SH-SY5Y (cell line): ENCODE measurements around the gene EPHB4.

Experiments
- GATA2 ChIP-seq: IDR thresholded peaks from 2 replicates; pipeline ENCODE4 v1.6.1; 2011; ENCODE audit warnings: mild to moderate bottlenecking, low read depth, low read length
- GATA3 ChIP-seq: IDR thresholded peaks from 2 replicates; pipeline ENCODE4 v1.6.1; 2011; ENCODE audit warnings: low read depth, mild to moderate bottlenecking, low read length, moderate library complexity

Gene EPHB4

DNA sequence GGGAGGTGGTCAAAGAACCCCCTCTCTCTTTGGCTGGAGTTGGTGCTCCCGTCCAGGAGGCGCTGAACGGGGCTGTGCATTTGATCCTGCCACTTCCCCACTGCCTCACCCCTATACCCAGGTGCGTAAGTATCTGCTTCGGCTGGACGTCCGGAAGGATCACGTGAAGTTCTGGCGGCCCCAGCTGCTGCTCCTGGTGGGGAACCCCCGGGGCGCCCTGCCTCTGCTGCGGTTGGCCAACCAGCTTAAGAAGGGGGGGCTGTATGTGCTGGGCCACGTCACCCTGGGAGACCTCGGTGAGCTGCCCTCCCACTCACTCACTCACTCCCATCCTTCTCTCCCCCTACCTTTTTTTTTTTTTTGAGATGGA lies 34.3 kb upstream of the EPHB4 start:
- TF ChIP-seq GATA2 (no peak), GATA3 (no peak)

DNA sequence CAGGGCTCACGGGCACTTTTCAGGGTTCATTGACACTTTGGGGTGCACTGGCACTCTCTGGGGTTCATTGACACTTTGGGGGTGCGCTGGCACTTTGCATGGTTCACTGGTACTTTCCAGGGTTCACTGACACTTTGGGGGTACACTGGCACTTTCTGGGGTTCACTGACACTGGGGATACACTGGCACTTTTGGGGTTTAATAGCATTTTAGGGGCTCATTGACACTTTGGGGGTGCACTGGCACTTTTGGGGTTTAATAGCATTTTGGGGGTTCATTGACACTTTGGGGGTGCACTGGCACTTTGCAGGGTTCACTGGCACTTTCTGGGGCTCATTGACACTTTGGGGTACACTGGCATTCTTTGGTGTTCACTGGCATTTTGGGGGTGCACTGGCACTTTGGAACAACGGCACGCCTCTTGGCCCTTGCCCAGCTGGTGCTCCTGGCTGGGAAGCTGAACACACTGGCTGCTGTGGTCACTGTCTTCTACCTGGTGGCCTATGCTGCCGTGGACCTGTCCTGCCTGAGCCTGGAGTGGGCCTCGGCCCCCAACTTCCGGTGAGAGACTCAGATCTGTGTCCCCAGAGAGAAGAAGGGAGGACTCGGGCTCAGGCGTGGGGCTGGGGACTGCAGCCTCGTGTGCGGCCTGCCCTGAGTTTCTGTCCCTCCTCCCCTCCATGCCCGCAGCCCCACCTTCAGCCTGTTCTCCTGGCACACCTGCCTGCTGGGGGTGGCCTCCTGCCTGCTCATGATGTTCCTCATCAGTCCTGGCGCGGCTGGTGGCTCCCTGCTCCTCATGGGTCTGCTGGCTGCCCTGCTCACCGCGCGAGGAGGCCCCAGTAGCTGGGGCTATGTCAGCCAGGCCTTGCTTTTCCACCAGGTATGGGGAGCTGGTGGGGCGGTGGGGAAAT lies 33.6 kb upstream of the EPHB4 start:
- TF ChIP-seq GATA3 (no peak), GATA2 (no peak)

DNA sequence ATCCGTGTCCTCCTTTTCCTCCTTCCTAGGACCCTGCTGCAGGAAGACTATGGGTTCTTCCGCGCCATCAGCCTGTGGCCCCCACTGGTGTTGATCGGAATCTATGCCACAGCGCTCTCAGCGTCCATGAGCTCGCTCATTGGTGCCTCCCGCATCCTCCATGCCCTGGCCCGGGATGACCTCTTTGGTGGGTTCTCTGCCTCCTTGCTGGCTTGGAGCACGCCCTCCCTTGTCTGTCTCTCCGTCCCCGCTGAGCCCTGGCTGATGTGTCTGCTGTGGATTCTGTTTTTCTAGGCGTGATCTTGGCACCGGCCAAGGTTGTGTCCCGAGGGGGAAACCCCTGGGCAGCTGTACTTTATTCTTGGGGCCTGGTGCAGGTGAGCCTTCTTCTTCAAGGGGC lies 32.5 kb upstream of the EPHB4 start:
- TF ChIP-seq GATA3, result no peak
- no peak for TF ChIP-seq GATA2

DNA sequence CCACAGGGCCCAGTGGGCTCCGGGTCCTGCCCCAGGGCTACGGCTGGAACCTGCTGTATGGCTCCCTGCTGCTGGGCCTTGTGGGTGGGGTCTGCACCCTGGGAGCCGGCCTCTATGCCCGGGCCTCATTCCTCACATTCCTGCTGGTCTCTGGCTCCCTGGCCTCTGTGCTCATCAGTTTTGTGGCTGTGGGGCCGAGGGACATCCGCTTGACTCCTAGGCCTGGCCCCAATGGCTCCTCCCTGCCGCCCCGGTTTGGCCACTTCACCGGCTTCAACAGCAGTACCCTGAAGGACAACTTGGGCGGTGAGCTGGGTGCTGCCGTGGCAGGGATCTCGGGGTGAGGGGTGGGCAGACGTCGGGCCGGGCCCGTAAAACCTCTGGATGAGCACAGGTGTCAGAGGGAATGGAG lies 29.6 kb upstream of the EPHB4 start:
- TF ChIP-seq GATA2 (no peak), GATA3 (no peak)

GRCh38 chr7:100855515-100855914 lies 28.2 kb upstream of the EPHB4 start:
- TF ChIP-seq GATA3, result no peak
- no peak for TF ChIP-seq GATA2

GRCh38 chr7:100854146-100854895 lies 27.0 kb upstream of the EPHB4 start:
- no peak for TF ChIP-seq GATA2
- TF ChIP-seq GATA3, result no peak

GRCh38 chr7:100852048-100852872 lies 24.9 kb upstream of the EPHB4 start, which contains the start of gene SLC12A9:
TSS of gene SLC12A9 (plus strand) at chr7:100852713. CDS start at chr7:100854198, 1,485 bp downstream.
- TF ChIP-seq GATA2, result no peak
- TF ChIP-seq GATA3, result no peak

- TF ChIP-seq GATA2, result no peak
- no peak for TF ChIP-seq GATA3
These were observed 20.0 kb upstream of the EPHB4 start for GRCh38 chr7:100847360-100847759.

DNA sequence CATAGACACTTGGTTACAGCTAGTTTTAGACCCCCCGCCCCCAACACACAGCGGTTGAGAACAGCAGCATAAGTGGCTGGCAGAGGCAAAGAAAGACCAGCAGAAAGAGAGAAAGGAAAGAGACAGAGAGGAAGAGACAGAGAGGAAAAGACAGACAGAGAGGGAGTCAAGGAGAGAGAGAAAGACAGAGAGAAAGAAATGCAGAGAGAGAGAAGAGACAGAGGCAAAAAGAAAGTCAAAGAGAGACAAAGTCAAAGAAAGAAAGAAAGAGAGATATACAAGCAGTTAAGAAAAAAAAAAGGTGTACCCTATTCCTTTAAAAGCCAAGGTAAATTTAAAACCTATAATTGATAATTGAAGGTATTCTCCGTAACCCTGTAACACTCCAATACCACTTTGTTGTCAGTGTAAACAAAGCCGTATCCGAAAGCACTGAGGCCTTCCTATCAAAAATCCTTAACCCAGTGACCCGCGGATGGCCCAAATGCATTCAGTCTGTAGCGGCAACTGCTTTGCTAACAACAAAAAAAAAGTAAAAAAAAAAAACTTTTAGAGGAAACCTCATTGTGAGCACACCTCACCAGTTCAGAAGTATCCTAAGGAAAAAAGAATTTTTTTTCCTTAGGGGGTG lies 13.3 kb upstream of the EPHB4 start:
- TF ChIP-seq GATA2 (no peak), GATA3 (no peak)

GRCh38 chr7:100839361-100839760 lies 12.0 kb upstream of the EPHB4 start:
- TF ChIP-seq GATA2 (no peak), GATA3 (no peak)

DNA sequence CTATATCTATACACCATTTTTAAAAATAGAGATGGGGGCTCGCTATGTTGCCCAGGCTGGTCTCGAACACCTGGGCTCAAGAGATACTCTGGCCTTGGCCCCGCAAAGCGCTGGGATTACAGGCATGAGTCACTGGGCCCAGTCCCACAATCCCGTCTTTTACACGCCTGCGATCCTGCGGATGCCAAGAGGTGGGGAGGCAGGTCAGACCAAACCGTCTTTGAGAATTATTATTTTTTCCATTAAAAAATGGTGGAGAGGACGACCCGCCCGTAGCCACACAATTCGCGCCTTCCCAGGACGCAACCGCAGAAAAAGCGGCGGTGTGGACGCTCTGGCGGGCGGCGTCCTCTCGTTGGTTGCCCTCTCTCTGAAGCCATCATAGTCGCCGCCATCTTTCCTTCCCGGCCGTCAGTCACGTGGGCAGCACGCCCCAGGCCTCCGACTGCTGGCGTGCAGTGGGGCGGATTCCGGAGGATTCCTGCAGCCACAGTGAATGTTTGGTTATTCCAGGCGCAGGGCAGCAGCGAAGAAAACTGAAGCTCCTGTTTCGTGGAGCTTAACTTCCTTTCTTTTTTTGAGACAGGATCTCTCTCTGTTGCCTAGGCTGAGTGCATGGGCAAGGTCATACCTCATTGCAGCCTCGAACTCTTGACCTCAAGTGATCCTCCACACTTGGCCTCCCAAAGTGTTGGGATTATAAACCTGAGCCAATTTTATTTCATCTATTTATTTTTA lies 9.9 kb upstream of the EPHB4 start:
- TF ChIP-seq GATA3 (no peak), GATA2 (no peak)

DNA sequence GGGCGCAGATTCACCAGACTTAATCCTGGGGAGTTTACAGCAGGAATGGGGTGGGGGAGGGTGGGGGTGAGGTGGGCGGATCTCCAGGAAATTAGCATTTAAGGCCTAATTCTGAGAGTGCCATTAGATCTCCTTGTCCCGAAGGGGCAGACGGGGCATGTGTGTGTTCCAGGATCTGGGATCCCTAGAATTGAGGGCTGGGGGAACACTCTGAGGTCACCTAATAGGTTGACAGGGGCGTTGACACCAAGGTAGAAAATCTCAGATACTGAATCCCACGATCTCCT lies 9.4 kb upstream of the EPHB4 start:
- TF ChIP-seq GATA3 (no peak), GATA2 (no peak)
